ENCODE measurements around the gene TUB.

TUB gene

DNA sequence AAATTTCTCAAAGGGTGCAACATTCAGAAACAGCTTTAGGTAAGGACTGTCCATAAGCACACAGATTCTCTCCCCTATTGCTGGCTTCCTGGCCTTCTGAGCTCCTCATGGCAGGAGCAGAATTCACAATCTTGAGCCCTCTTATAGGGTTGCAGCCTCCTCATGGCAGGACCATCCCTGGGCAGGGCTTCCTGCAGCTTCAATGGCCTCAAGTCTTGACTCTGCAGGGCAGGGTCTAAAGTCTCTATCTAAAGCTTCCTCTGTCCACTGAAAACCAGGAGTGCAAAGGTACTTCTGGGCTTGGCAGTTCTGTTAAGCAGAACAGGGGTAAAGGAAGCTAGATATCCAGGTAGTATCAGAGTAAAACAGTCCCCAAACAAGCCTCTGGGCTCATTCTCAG is 28.7 kb downstream of the TUB start:
- DNase-seq = no peak

DNA sequence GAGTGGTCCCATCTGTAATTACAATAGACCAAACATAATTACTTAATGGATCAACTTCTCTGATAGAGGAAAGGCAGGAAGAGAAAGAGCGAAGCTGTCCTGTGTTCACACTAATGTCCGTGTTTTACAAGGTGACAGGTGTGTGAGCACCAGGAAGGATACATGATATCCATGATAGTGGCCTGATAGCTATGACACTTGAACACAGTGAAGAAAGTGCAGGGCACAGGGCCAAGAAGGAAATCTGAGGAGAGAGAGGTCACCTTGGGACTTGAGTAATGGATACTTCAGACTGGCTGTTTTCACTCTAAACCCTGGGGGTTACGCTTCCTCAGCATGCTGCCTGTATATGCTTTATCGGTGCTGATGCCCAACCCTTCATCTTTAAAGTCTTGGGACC is 29.4 kb downstream of the TUB start:
- DNase-seq = no peak

DNA sequence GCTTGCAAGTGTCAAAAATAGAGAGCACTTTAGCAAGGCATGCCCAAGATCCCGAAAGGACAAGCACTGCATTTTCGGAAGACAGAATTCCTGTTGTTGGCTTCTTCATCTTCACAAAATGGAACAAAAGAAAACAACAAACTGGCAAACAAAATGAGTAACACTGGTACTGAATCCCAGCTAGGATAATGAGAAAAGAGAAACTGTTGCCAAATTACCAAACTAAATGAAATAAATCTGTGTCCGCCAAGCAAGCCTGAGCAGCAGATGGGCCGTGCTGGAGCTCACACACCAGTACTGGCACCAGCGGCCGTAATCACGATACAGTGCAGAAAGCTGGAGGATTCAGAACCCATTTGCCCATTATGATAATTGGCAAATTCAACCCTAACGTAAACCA is 30.6 kb downstream of the TUB start:
- DNase-seq = no peak

DNA sequence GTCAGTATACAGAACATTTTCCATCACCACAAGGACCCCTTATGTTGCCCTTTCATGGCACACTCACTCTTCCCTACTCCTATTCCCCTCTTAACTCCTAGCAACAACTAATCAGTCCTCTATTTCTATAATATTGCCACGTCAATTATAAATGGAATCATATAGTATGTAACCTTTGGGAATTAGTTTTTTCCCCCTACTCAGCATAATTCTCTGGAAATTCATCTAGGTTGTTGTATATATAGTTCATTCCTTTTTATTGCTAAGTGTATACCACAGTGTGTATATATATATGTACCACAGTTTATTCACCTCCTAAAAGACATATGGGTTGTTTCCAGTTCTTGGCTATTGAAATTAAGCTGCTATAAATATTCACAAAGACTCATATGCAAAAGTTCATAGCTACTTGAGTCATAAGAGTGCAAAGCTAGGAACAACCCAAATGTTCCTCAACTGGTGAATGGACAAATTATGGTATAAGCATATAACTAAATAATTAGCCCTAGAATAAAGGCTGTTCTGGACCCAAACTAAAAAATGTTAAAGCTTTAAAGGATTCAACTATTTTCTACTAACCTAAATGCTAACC is 41.3 kb downstream of the TUB start:
- DNase-seq = no peak

DNA sequence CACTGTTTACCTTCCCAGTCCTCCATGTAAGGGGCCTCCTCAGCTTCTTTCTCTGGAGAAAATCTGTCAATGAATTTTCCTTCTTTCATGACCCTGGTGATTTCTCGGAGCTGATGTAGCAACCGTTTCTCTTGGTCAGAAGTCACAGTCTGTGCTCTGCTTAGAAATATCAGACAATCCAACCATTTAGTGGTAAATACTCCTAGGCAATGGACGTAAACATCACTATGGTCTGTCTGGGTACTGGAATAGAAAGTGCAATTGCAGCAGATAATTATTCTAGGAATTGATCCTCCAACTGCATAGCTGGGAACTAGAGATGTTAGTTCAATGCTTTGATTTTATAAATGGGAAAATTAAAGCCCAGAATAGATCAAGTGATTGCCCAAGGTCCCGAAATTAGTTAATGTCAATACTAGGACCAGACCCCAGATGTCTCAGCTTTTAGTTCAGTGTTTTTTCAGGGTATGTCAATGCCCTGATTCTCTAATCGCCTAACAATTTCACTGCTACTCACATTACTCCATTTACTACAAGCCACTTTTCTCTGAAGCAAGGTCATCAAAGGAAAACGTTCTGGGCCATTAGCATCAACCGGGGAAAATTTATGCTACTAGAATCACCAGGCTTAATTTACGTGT is 45.8 kb downstream of the TUB start:
- DNase-seq = no peak

DNA sequence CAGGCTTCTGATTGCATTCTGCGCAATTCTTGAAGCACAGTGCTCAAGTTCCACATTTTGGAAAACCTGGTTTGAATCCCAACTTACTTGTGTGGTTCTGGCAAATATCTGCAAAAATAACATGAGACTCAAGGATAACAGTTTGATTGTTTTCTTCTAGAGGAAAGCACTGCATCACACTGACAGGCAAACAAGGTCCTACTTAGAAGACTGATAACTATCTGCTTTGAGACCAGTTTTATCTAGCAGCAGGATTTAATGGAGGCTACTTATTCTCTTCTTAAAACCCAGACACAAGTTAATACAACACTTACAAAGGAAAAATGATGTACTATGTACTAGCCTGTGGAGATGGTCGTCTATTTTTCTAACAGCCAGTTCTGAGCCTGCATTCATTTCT is 46.4 kb downstream of the TUB start:
- no peak for DNase-seq

DNA sequence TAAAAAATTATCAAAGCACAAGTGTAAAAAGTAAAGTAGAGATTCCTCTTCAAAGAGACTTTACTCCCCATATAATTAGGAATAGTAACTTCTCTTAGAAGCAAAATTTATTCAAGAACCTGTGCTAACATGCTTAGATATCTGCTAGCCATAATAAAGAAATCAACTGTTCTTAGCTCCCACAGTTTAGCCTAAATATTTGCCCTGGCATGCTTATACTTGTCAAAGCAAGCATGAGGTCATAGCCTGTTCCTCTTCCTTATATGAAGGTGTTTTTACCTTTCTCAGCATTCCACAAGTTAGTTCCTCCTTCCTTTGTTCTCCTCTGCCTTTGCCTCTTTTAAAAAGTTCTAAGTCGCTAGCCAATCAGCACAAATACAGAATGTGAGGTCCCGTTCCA is 57.5 kb downstream of the TUB start:
- no peak for DNase-seq

DNA sequence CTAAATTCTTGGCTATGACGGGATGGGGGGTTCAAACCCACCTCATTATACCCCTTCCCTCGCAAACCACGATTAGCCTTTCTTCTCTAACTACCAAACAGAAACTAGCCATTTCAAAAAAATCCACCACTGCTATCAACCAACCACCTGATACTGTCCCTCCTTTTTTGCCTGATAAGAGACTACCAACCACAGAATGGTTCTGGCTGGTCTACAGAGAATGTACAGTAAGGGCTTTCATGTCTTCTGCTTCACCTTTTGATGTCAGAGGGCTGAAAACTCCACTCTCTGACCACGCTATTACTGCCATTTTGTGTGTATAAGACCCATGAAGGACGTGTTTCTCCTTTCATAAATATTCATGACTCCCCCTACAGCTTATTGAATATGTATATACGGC is 68.7 kb downstream of the TUB start:
- DNase-seq = no peak
